Endodermal cell (in vitro differentiated cells): ENCODE results near the gene CMTM4. TPM values are rescaled to one million over a fixed set of nuclear protein-coding genes. Genes with fewer than 3 reads are reported as not detected.
"Not testable (repeated sequence)": the region's sequence is repeated elsewhere in the genome, so short reads cannot be mapped to it uniquely, and the experiment has no call there.

Experiments used
- DNase-seq: peaks from one replicate; pipeline ENCODE4 v3.0.0-alpha.2; 2017
- H3K27ac ChIP-seq: 2 replicates; pipeline ENCODE4 v1.5.1; 2013; ENCODE audit warnings: mild to moderate bottlenecking, low read depth, low read length, moderate library complexity
- H3K27me3 ChIP-seq: 2 replicates; pipeline ENCODE4 v1.6.1; 2013; ENCODE audit warnings: mild to moderate bottlenecking, low read length, moderate library complexity; ENCODE audit not compliant: insufficient read depth, control insufficient read depth, poor library complexity, severe bottlenecking
- H3K36me3 ChIP-seq: 2 replicates; pipeline ENCODE4 v1.7.0; 2013; ENCODE audit warnings: mild to moderate bottlenecking, low read length, moderate library complexity; ENCODE audit not compliant: control insufficient read depth, insufficient read depth
- H3K4me1 ChIP-seq: one replicate; pipeline ENCODE4 v1.7.0; 2013; ENCODE audit warnings: low read length; ENCODE audit not compliant: control insufficient read depth, insufficient read depth
- H3K4me3 ChIP-seq: 2 replicates; pipeline ENCODE4 v1.5.1; 2013; ENCODE audit warnings: mild to moderate bottlenecking, low read length, moderate library complexity
- H3K9ac ChIP-seq: 2 replicates; pipeline ENCODE4 v1.6.1; 2013; ENCODE audit warnings: mild to moderate bottlenecking, low read length, moderate library complexity; ENCODE audit not compliant: poor library complexity, severe bottlenecking; ENCODE audit errors: extremely low read depth
- H3K9me3 ChIP-seq: 2 replicates; pipeline ENCODE4 v1.6.1; 2013; ENCODE audit warnings: mild to moderate bottlenecking, low read length, moderate library complexity; ENCODE audit not compliant: control insufficient read depth
- H3K27ac Mint-ChIP-seq: 2 replicates; pipeline ENCODE4 v1.8.0; 2020; ENCODE audit warnings: mixed read lengths
- H3K27me3 Mint-ChIP-seq: 2 replicates; pipeline ENCODE4 v1.8.0; 2021; ENCODE audit warnings: mild to moderate bottlenecking, mixed read lengths; ENCODE audit not compliant: insufficient read depth
- H3K36me3 Mint-ChIP-seq: 2 replicates; pipeline ENCODE4 v1.8.0; 2020; ENCODE audit warnings: low read depth, mixed read lengths
- H3K4me1 Mint-ChIP-seq: 2 replicates; pipeline ENCODE4 v1.8.0; 2020; ENCODE audit warnings: mixed read lengths
- H3K4me3 Mint-ChIP-seq: 2 replicates; pipeline ENCODE4 v1.8.0; 2020; ENCODE audit warnings: mild to moderate bottlenecking, moderate library complexity, mixed read lengths
- H3K9me3 Mint-ChIP-seq: 2 replicates; pipeline ENCODE4 v1.8.0; 2020; ENCODE audit warnings: mild to moderate bottlenecking, mixed read lengths
- WGBS, 2 experiments: methylation state at CpG; one replicate each; pipeline versions ENCODE4 v1.1.5 to v1.1.7; 2013; ENCODE audit warnings: missing lambda C conversion rate in 2 of 2, mixed read lengths in 1 of 2; ENCODE audit not compliant: insufficient coverage in 1 of 2, insufficient read length in 1 of 2; 5-methylcytosine and 5-hydroxymethylcytosine counted together
- total RNA-seq, 2 donors: library from RNA; stranded (reverse); fragmentation: NEBNext Ultra II Directional in 1 of 2; extraction: Animal tissue kit (Norgen Biotek cat#: 25700) in 1 of 2; gene quantifications; 2 replicates in 1 of 2; 3 replicates in 1 of 2; pipeline ENCODE4 v1.2.1, GENCODE V29; 2021
- TF ChIP-seq, protein P1 (sequence below): fragments of 200-600 bp; sonication (generic); conservative IDR thresholded peaks from 2 replicates; pipeline ENCODE4 v1.5.0; 2021; ENCODE audit warnings: antibody characterized with exemption, mild to moderate bottlenecking

The CMTM4 gene
- total RNA-seq, 2 donors from 2014 or later: 68.2 to 76.2 TPM

DNA sequence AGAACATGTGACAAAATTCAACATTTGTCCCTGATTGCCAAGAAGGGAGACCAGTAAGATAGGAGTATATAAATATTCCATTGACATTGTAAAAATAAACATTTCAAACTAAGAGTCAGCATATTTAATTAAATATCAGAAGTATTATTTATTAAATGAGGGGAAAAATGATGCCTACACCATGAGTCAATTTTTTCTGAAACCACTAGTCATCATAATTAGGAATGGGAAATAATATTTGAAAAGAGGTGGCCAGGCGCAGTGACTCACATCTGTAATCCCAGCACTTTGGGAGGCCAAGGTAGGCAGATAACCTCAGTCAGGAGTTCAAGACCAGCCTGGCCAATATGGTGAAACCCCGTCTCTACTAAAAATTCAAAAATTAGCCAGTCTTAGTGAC is 128.2 kb downstream of the CMTM4 start:
- Mint-ChIP-seq H3K36me3 (peaks cover 20% of the 10 kb centered on the region), H3K27me3 (peaks cover 1% of the 10 kb centered on the region), H3K4me1 (no peaks in the 10 kb centered on the region), H3K27ac (no peak overlapping the region), H3K9me3 (no peaks in the 10 kb centered on the region), H3K4me3 (no peak overlapping the region)
- Histone ChIP-seq H3K27me3 (no peaks in the 10 kb centered on the region), H3K9ac (no peak overlapping the region), H3K36me3 (peaks cover 5% of the 10 kb centered on the region), H3K27ac (no peak overlapping the region), H3K4me3 (no peak overlapping the region), H3K4me1 (no peaks in the 10 kb centered on the region), H3K9me3 (no peaks in the 10 kb centered on the region)
- WGBS, 2 experiments: 95 to 100% methylated on average over 2 of the region's 2 CpGs
- DNase-seq: no peak
- TF ChIP-seq, protein P1, sequence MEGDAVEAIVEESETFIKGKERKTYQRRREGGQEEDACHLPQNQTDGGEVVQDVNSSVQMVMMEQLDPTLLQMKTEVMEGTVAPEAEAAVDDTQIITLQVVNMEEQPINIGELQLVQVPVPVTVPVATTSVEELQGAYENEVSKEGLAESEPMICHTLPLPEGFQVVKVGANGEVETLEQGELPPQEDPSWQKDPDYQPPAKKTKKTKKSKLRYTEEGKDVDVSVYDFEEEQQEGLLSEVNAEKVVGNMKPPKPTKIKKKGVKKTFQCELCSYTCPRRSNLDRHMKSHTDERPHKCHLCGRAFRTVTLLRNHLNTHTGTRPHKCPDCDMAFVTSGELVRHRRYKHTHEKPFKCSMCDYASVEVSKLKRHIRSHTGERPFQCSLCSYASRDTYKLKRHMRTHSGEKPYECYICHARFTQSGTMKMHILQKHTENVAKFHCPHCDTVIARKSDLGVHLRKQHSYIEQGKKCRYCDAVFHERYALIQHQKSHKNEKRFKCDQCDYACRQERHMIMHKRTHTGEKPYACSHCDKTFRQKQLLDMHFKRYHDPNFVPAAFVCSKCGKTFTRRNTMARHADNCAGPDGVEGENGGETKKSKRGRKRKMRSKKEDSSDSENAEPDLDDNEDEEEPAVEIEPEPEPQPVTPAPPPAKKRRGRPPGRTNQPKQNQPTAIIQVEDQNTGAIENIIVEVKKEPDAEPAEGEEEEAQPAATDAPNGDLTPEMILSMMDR: no peak

DNA sequence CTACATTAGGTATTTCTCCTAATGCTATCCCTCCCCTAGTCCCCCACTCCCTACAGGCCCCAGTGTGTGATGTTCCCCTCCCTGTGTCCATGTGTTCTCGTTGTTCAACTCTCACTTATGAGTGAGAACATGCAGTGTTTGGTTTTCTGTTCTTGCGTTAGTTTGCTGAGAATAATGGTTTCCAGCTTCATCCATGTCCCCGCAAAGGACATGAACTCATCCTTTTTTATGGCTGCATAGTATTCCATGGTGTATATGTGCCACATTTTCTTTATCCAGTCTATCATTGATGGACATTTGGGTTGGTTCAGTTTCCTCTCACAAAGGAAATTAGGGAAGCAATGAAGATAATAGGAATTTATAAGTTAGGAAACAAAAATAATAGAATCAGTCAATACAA is 129.3 kb downstream of the CMTM4 start:
- H3K9me3 Mint-ChIP-seq, DNase-seq: not testable (repeated sequence)
- 90% methylated on average over 1 of the region's 3 CpGs; no CpG with 5 or more reads in 1 of the 2 experiments for WGBS, 2 experiments

DNA sequence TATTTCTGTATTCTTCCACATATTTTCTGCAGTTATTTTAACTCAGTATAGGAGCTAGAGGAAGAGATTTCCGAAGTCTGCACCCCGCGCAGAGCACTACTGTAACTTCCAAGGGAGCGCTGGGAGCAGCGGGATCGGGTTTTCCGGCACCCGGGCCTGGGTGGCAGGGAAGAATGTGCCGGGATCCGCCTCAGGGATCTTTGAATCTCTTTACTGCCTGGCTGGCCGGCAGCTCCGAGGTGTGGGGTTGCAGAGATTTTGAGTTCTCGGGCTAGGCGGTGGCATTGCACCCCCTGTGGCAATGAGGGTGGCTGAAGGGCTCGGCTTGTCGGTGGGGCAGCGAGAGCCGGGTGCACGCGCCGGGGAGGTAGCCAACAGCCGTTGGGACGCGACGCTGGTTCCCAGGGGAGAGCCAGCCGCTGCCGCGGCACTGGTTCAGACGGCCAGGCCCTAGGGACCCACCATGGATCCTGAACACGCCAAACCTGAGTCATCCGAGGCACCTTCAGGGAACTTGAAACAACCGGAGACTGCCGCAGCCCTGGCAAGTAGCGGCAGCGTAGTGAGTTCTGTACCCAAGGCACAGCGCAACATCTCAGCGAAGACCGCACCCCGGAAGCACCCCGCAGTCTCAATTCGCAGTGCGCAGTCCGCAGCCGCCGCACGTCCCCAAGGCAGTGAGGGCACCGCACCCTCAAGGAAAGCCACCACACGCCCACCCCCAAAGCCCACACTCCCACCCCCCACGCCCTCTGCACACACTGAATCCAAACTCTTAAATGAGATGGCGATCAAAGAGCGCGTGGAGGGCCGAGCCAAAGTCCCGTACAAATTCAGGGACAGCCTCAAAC is 130.3 kb downstream of the CMTM4 start, which contains the start of gene CMTM1:
CMTM1 (plus strand) TSS at position 389 of the 851 bp plus-strand sequence; CDS start at position 464, 75 bp downstream.
- no peaks in the 10 kb centered on the region for H3K9me3 Mint-ChIP-seq
- TF ChIP-seq, protein P1: no peak
- DNase-seq: no peak
- H3K4me1 ChIP-seq: no peaks in the 10 kb centered on the region
- H3K27me3 ChIP-seq: no peaks in the 10 kb centered on the region
- no peak within 1 kb of the TSS for H3K4me3 ChIP-seq
- no peaks in the 10 kb centered on the region for H3K4me1 Mint-ChIP-seq
- H3K4me3 Mint-ChIP-seq: no peak within 1 kb of the TSS
- H3K9me3 ChIP-seq: no peaks in the 10 kb centered on the region
- no peak within 1 kb of the TSS for H3K27ac Mint-ChIP-seq
- peaks cover 1% of the 10 kb centered on the region for H3K27me3 Mint-ChIP-seq
- H3K36me3 ChIP-seq: peaks cover 8% of the 10 kb centered on the region
- no peak within 1 kb of the TSS for H3K9ac ChIP-seq
- no peak within 1 kb of the TSS for H3K27ac ChIP-seq
- WGBS, 2 experiments: 97 to 98% methylated on average over 34 to 54 of the region's 54 CpGs
- peaks cover 24% of the 10 kb centered on the region for H3K36me3 Mint-ChIP-seq

More for the DNA sequence above, 129.3 kb downstream of the CMTM4 start:
- H3K4me3 ChIP-seq, H3K36me3 ChIP-seq, H3K4me1 ChIP-seq, H3K27ac ChIP-seq, H3K9me3 ChIP-seq, H3K27me3 Mint-ChIP-seq, H3K9ac ChIP-seq, H3K27me3 ChIP-seq, H3K27ac Mint-ChIP-seq, H3K4me3 Mint-ChIP-seq, H3K4me1 Mint-ChIP-seq: not testable (repeated sequence)
- peaks cover 20% of the 10 kb centered on the region for H3K36me3 Mint-ChIP-seq

Other genes starting within 250 kb of the CMTM4 start
- 10 to 100 TPM in 1 of 2 donors, 1 to 10 TPM in 1; 7.9 to 11.5 TPM for gene TK2, start 146.6 kb downstream of the CMTM4 start, total RNA-seq
- 10 to 100 TPM; 22.5 to 40.7 TPM for gene CKLF, start 144.2 kb downstream of the CMTM4 start, total RNA-seq
- 1 to 10 TPM; 3.8 to 5.3 TPM for gene CMTM1, start 130.3 kb downstream of the CMTM4 start, total RNA-seq
- not detected for gene CMTM2, start 117.3 kb downstream of the CMTM4 start, total RNA-seq
- 10 to 100 TPM; 44.2 to 48.5 TPM for gene CMTM3, start 92.0 kb downstream of the CMTM4 start, total RNA-seq
- gene DYNC1LI2, start 54.9 kb upstream of the CMTM4 start, total RNA-seq: 10 to 100 TPM; 89.5 to 95.9 TPM
- not detected for gene TERB1, start 104.8 kb upstream of the CMTM4 start, total RNA-seq
- gene NAE1, start 134.2 kb upstream of the CMTM4 start, total RNA-seq: 100 to 1,000 TPM; 129 to 166 TPM
- not detected for gene CA7, start 147.7 kb upstream of the CMTM4 start, total RNA-seq
- 10 to 100 TPM; 23.1 to 31.5 TPM for gene PDP2, start 183.8 kb upstream of the CMTM4 start, total RNA-seq
- gene CDH16, start 222.1 kb upstream of the CMTM4 start, total RNA-seq: not detected
- under 1 TPM in 1 of 2 donors, not detected in 1; 0.55 TPM for gene RRAD, start 228.8 kb upstream of the CMTM4 start, total RNA-seq
- gene CIAO2B, start 237.7 kb upstream of the CMTM4 start, total RNA-seq: 10 to 100 TPM; 70.2 to 87.7 TPM
- gene CES2, start 238.8 kb upstream of the CMTM4 start, total RNA-seq: 10 to 100 TPM; 28.7 to 36.8 TPM